RWPE1 (cell line): Measurements from ENCODE around the gene GLTPD2.
A peak's percentile ranks its signal among the peaks of the same experiment; 100 is the strongest.

Source experiments
- CTCF ChIA-PET: fragments of 350-600 bp; sonication (Branson Sonifier 250); formaldehyde crosslinking; extraction: SDS; loops from one replicate; lab custom pipeline; 2021; lab: Yijun Ruan, JAX
- POLR2A ChIA-PET: fragments of 400-600 bp; formaldehyde crosslinking; extraction: SDS; loops from one replicate; lab custom pipeline; 2020; ENCODE audit warnings: antibody characterized with exemption; ENCODE audit not compliant: low non-redundant PET; lab: Yijun Ruan, JAX
- DNase-seq: peaks from one replicate; pipeline ENCODE4 v3.0.0; 2012; ENCODE audit warnings: low spot score
- H3K27ac ChIP-seq: fragments of 450-650 bp; 2 replicates; pipeline ENCODE4 v1.5.1; 2017
- CTCF ChIP-seq: fragments of 450-650 bp; conservative IDR thresholded peaks from 2 replicates; pipeline ENCODE4 v1.5.1; 2017; ENCODE audit warnings: low read depth, mild to moderate bottlenecking

Gene GLTPD2

GRCh38 chr17:4788807-4789700 lies at the start of gene GLTPD2:
Gene GLTPD2 (plus strand): TSS chr17:4788964. CDS start chr17:4789012, 48 bp downstream.
- CTCF ChIA-PET = interaction anchor here (0.5 to 2.2 kb wide), 27 partner anchors 10 to 604 kb away, joined by 3 to 19 read pairs (median 4); partner anchors contain the start of genes ARRB2, CHRNE, MED11 and PLD2
- no peak for TF ChIP-seq CTCF
- peak; percentile 32 for DNase-seq
- peak within 1 kb of the TSS; percentile 100 for H3K27ac ChIP-seq
- POLR2A ChIA-PET = interaction anchor here (0.5 kb wide), 1 partner anchor 23 kb away, joined by 3 read pairs; no protein-coding TSS in a partner anchor

- peak; percentile 72 for DNase-seq
- TF ChIP-seq CTCF = no peak
- H3K27ac ChIP-seq = no peak within 1 kb of the TSS
- CTCF ChIA-PET = interaction anchor here (0.7 to 1.1 kb wide), 4 partner anchors 25 to 55 kb away, joined by 3 to 4 read pairs (median 3); partner anchors contain the start of gene ARRB2
- POLR2A ChIA-PET = no interaction called here
Observed at GRCh38 chr17:4739122-4740024, 49.4 kb upstream of the GLTPD2 start, which contains the start of the genes CXCL16 and ZMYND15. Gene CXCL16 (minus strand): TSS chr17:4739928. CDS start chr17:4739339, 589 bp downstream. Gene ZMYND15 (plus strand): TSS chr17:4739833. CDS start chr17:4740549, 716 bp downstream.

DNA sequence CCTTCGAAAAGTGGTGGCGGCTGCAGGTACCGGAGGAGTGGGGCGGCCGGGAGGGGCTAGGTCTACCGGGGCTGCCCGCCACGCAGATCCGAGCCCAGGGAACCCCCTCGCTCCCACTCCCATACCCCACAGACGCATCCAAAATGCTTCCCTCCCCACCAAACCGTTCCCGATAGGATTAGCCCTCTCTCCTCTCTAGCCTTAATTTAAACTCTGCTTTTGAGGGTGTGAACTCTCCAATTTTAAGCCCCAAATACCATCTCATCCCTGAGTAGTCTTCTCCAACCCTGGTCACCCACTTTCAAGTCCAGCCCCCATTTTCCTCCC lies 48.8 kb upstream of the GLTPD2 start:
- DNase-seq = no peak
- ChIA-PET CTCF (no interaction called here), POLR2A (interaction anchor here (0.6 kb wide), 1 partner anchor 16 kb away, joined by 17 read pairs; no protein-coding TSS in a partner anchor)

DNA sequence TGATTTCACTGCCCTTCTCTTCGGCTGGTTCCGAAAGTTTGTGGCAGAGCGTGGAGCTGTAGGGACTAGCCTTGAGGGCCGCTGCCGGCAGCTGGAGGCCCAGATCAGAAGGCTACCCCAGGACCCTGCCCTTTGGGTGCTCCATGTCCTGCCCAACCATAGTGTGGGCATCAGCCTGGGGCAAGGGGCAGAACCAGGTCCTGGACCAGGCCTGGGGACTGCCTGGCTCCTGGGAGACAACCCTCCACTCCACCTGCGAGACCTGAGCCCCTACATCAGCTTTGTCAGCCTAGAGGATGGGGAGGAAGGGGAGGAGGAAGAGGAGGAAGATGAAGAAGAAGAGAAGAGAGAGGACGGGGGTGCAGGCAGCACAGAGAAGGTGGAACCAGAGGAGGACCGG lies 48.2 kb upstream of the GLTPD2 start:
- ChIA-PET POLR2A (interaction anchor here (0.6 kb wide), 1 partner anchor 16 kb away, joined by 17 read pairs; no protein-coding TSS in a partner anchor), CTCF (interaction anchor here (1.1 kb wide), 1 partner anchor 9 kb away, joined by 3 read pairs; no protein-coding TSS in a partner anchor)
- DNase-seq = no peak
- H3K27ac ChIP-seq = no peak overlapping the region
- no peak for TF ChIP-seq CTCF

More for the DNA sequence above, 48.8 kb upstream of the GLTPD2 start:
- no peak for TF ChIP-seq CTCF
- no peak overlapping the region for H3K27ac ChIP-seq

GRCh38 chr17:4741544-4741943 lies 47.2 kb upstream of the GLTPD2 start:
- ChIA-PET POLR2A (interaction anchor here (0.6 kb wide), 1 partner anchor 160 kb away, joined by 6 read pairs; no protein-coding TSS in a partner anchor), CTCF (interaction anchor here (1.1 to 1.2 kb wide), 2 partner anchors 10 to 48 kb away, joined by 3 read pairs; no protein-coding TSS in a partner anchor)
- TF ChIP-seq CTCF = no peak
- no peak overlapping the region for H3K27ac ChIP-seq
- no peak for DNase-seq
